Left ventricle myocardium inferior (tissue), 1 donor: Measurements from ENCODE around the gene PIK3R5. TPM values are rescaled to one million over a fixed set of nuclear protein-coding genes. Genes with fewer than 3 reads are reported as not detected.
"Not testable (repeated sequence)": the region's sequence is repeated elsewhere in the genome, so short reads cannot be mapped to it uniquely, and the experiment has no call there.

Experiments used
- DNase-seq: peaks from one replicate; pipeline ENCODE4 v3.0.0-alpha.2; 2020
- H3K27ac ChIP-seq: fragments of 200-600 bp; replicated peaks from 2 replicates; pipeline ENCODE4 v1.8.0; 2021
- H3K27me3 ChIP-seq: fragments of 200-600 bp; 2 replicates; pipeline ENCODE4 v1.8.0; 2021; ENCODE audit warnings: low read depth
- H3K36me3 ChIP-seq: fragments of 200-600 bp; 2 replicates; pipeline ENCODE4 v1.8.0; 2021
- H3K4me1 ChIP-seq: fragments of 200-600 bp; 2 replicates; pipeline ENCODE4 v1.8.0; 2021
- H3K4me3 ChIP-seq: fragments of 200-600 bp; 2 replicates; pipeline ENCODE4 v1.8.0; 2021; ENCODE audit warnings: mild to moderate bottlenecking, moderate library complexity
- H3K9me3 ChIP-seq: fragments of 200-600 bp; replicated peaks from 2 replicates; pipeline ENCODE4 v1.8.0; 2021
- intact Hi-C: fragments of 100-400 bp; cut with micrococcal nuclease; formaldehyde crosslinking; loops from one replicate; pipeline ENCODE4 v1.11.0; 2022
- total RNA-seq: library from RNA; stranded (reverse); fragmentation: NEBNext Ultra II Directional; extraction: Animal tissue kit (Norgen Biotek cat#: 25700); gene quantifications from one replicate; pipeline ENCODE4 v1.2.1, GENCODE V29; 2021
- TF ChIP-seq, protein P1 (sequence below): fragments of 200-600 bp; IDR thresholded peaks from 2 replicates; pipeline ENCODE4 v1.8.0; 2021; ENCODE audit warnings: antibody characterized with exemption, mild to moderate bottlenecking, borderline replicate concordance
- donor health status: DM: no; HTN: yes; CAD: no; lungs with severe emphysema.

PIK3R5 gene
- total RNA-seq, 1 donor from 2014 or later = 2.7 TPM

DNA sequence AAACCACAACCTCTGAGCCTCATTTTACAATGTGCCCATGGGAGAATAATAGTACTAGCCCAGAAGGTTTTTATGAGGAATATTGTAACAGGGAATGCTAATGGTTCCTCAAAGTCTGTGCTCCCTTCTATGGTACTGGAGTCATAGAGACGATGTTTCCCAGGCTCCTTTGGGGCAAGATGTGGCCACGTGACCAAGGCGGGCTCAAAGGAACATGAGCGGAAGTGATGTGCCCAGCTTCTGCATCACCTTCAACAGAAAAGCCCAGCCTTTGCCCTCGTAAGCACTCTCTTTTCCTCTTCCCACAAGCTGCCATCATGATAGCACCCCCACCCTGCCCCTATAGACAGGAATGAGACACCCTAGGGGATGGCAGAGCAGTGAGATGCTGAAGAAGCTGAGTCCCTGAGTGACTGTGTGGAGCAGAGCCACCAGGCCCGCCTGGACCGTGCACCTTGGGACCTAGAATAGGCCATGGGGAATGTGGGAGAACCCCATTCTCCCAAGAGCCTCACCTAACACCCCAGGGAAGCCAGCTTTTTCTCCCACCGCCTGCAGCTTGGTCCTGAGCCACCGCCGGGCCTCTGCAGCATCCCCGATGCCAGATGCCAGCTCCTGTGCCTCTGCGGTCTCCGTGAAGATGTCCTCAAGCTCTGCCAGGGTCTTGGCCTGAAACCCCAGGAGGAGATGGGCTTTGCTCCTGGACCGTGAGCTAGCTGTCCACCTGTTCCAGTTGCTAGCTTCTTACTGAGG lies 75.9 kb downstream of the PIK3R5 start:
- Histone ChIP-seq H3K4me1 (peaks cover 15% of the 10 kb centered on the region), H3K9me3 (no peaks in the 10 kb centered on the region), H3K4me3 (no peak overlapping the region), H3K27ac (no peak overlapping the region), H3K36me3 (no peaks in the 10 kb centered on the region), H3K27me3 (no peaks in the 10 kb centered on the region)
- intact Hi-C loops = loop anchor here (10.0 kb wide), 1 partner anchor 85 kb away; no protein-coding TSS in a partner anchor
- TF ChIP-seq, protein P1, sequence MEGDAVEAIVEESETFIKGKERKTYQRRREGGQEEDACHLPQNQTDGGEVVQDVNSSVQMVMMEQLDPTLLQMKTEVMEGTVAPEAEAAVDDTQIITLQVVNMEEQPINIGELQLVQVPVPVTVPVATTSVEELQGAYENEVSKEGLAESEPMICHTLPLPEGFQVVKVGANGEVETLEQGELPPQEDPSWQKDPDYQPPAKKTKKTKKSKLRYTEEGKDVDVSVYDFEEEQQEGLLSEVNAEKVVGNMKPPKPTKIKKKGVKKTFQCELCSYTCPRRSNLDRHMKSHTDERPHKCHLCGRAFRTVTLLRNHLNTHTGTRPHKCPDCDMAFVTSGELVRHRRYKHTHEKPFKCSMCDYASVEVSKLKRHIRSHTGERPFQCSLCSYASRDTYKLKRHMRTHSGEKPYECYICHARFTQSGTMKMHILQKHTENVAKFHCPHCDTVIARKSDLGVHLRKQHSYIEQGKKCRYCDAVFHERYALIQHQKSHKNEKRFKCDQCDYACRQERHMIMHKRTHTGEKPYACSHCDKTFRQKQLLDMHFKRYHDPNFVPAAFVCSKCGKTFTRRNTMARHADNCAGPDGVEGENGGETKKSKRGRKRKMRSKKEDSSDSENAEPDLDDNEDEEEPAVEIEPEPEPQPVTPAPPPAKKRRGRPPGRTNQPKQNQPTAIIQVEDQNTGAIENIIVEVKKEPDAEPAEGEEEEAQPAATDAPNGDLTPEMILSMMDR = no peak
- DNase-seq = no peak

DNA sequence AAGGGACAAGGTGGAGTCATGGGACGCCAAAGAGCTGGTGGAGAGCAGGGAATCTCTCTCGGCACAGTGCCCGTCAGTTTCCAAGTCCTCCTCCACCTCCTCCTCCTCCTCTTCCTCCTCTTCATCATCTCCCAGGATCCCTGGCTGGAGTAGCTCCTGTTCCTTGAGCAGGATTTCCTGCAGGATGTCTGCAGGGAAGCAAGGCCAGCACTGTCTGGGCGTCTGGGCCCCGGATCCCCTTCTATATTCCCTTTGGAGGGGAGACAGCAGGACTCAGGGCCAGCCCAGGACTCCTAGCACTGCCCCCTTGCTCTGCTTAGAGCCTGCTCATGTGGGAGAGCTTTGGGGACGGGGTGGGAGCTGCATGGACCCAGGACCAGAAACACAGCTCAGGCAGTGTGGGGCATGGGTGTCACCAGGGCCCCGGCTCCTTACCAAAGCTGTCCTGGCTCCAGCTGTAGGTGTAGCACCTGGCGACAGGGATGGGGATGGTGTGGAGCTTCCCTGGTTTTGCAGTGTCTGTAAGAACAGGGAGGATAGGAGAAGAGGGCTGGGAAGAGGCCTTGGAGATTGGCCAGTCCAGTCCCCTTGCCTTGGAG lies 76.7 kb downstream of the PIK3R5 start:
- Histone ChIP-seq H3K27ac (peak overlapping the region; percentile 54), H3K36me3 (no peaks in the 10 kb centered on the region), H3K4me3 (no peak overlapping the region), H3K9me3 (no peaks in the 10 kb centered on the region), H3K4me1 (peaks cover 12% of the 10 kb centered on the region), H3K27me3 (no peaks in the 10 kb centered on the region)
- TF ChIP-seq, protein P1 = no peak
- DNase-seq = no peak
- intact Hi-C loops = no loop called here

DNA sequence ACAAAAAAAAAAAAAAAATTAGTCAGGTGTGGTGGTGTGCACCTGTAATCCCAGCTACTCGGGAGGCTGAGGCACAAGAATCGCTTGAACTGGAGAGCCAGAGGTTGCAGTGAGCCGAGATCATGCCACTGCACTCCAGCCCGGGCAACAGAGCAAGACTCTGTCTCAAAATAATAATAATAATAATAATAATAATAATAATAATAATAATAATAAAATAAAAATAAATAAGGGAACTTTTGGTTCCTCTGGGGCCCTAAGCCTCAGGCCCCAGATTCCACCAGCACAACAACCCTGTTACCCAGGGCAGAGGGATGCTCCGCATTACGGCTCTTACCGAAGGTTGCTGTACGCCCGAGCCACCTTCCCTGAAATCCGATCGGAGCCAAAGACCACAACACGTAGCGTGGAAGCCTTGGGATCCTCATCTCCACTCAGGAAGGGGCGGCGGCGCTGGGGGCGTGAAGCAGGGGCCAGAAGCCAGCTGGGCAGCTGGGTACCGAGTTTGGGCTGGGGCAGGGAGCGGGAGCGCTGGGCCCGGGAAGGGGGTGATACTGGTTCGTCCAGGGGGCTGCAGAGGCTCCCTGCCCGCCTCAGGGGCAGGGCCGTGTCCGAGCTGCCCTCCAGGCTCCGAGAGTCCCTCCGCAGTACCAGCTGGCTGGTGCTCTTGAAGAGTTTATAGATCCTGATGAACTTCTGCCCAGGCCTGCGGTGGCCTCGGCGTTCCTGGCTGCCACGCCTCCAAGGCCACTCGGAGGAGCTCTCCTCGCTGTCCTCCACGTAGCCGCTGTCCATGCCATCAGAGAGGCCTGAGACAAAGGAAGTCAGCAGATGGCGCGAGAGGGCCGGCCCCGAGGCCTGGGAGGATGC lies 77.4 kb downstream of the PIK3R5 start:
- Histone ChIP-seq H3K27ac (peak overlapping the region; percentile 54), H3K36me3 (no peaks in the 10 kb centered on the region), H3K4me3 (peak overlapping the region; percentile 32), H3K4me1 (peaks cover 12% of the 10 kb centered on the region), H3K9me3 (no peaks in the 10 kb centered on the region), H3K27me3 (no peaks in the 10 kb centered on the region)
- TF ChIP-seq, protein P1 = peak; percentile 60
- DNase-seq = peak; percentile 52
- intact Hi-C loops = no loop called here

GRCh38 chr17:8887301-8887700 lies 78.2 kb downstream of the PIK3R5 start:
- H3K27me3 ChIP-seq = no peaks in the 10 kb centered on the region
- DNase-seq = no peak
- H3K36me3 ChIP-seq = no peaks in the 10 kb centered on the region
- H3K27ac ChIP-seq = no peak overlapping the region
- H3K9me3 ChIP-seq = no peaks in the 10 kb centered on the region
- peaks cover 12% of the 10 kb centered on the region for H3K4me1 ChIP-seq
- TF ChIP-seq, protein P1 = no peak
- H3K4me3 ChIP-seq = no peak overlapping the region
- intact Hi-C loops = no loop called here

DNA sequence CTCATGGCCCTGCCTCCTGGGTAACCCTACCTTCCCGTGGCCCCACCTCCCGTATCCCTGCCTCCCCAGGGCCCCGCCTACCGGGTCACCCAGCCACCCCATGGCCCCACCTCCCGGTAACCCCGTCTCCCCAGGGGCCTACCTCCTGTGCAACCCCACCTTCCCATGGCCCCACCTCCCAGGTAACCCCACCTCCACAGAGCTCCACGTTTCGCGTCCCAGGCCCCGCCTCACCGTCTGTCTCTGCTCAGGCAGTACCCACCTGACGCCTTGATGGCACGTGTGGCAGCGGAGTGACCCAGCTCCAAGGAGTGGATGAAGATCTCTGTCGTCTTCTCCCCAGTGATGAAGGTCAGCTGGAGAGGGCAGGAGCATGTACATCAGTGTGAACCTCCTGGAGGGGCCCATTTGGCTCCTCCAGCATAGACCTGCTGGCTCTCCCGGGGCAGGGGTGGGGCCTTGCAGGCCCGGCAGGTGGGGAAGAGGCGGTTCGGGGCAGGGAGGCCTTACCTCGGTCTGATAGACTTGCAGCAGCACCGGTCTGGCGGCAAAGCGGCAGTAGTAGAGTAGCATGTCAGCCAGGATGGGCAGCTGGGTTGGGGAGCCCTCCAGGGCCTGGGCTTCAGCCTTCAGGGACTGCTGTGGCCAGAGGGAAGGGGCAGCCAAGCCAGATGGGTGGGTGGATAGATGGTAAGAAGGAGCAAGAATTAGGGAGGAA lies 79.4 kb downstream of the PIK3R5 start:
- TF ChIP-seq, protein P1 = no peak
- H3K9me3 ChIP-seq = no peaks in the 10 kb centered on the region
- H3K4me1 ChIP-seq = peaks cover 12% of the 10 kb centered on the region
- no peaks in the 10 kb centered on the region for H3K36me3 ChIP-seq
- DNase-seq = no peak
- intact Hi-C loops = no loop called here
- no peak overlapping the region for H3K27ac ChIP-seq
- H3K4me3 ChIP-seq = no peak overlapping the region
- no peaks in the 10 kb centered on the region for H3K27me3 ChIP-seq

- H3K27ac ChIP-seq, H3K4me3 ChIP-seq, H3K9me3 ChIP-seq, H3K27me3 ChIP-seq, H3K36me3 ChIP-seq, intact Hi-C loops, DNase-seq: not testable (repeated sequence)
- peaks cover 12% of the 10 kb centered on the region for H3K4me1 ChIP-seq
Measured at GRCh38 chr17:8885163-8885966, 80.1 kb downstream of the PIK3R5 start.
